Keratinocyte (primary cell): ENCODE measurements around the gene PDE6A.

Source experiments
- CTCF ChIP-seq, 3 experiments: IDR thresholded peaks in 1 of 3; conservative IDR thresholded peaks in 1 of 3; optimal IDR thresholded peaks in 1 of 3; 2 replicates in 2 of 3; 3 replicates in 1 of 3; pipeline versions ENCODE3 to v1.5.1; 2011; ENCODE audit warnings: low read length in 3 of 3, mild to moderate bottlenecking in 3 of 3, moderate library complexity in 2 of 3, control low read depth in 1 of 3, inconsistent platforms in 1 of 3; ENCODE audit not compliant: insufficient read depth in 2 of 3; ENCODE audit errors: extremely low read depth in 1 of 3
- EZH2 ChIP-seq: IDR thresholded peaks from one replicate; pipeline ENCODE4 v1.6.1; 2012; ENCODE audit warnings: inconsistent platforms, mild to moderate bottlenecking, low read length, moderate library complexity

GRCh38 chr5:149982505-149982904 is 37.9 kb upstream of the PDE6A start:
- no peak for TF ChIP-seq CTCF (optimal IDR thresholded peaks at IDR 0.05 in 1 of 3, IDR thresholded peaks at IDR 0.05 in 1 of 3, conservative IDR thresholded peaks at IDR 0.05 in 1 of 3; ENCODE audit: extremely low read depth in 1 of 3, insufficient read depth in 2 of 3, low read length in 3 of 3)
- TF ChIP-seq EZH2: no peak
